Body of pancreas (tissue), 4 donors: ENCODE measurements around the gene RIMBP2. TPM values are rescaled to one million over a fixed set of nuclear protein-coding genes. Genes with fewer than 3 reads are reported as not detected.

Experiments
- ATAC-seq: fragments of 150-250 bp; one replicate; pipeline ENCODE4 v1.9.1; 2016
- DNase-seq, 4 donors: peaks; one replicate each; pipeline ENCODE4 v3.0.0-alpha.2; 2019
- H3K27ac ChIP-seq, 4 donors: fragments of 200-600 bp; sonication (generic); 1 replicate in 3 of 4; 2 replicates in 1 of 4; pipeline versions ENCODE4 v1.5.1 to v1.6.1; 2016 to 2019; ENCODE audit warnings: mild to moderate bottlenecking in 1 of 4, mixed read lengths in 1 of 4, moderate library complexity in 1 of 4
- H3K27me3 ChIP-seq, 2 donors: fragments of 200-600 bp; sonication (generic); one replicate each; pipeline ENCODE4 v1.6.0; 2016; ENCODE audit warnings: mild to moderate bottlenecking in 1 of 2
- H3K36me3 ChIP-seq, 2 donors: fragments of 200-600 bp; sonication (generic); replicated peaks in 1 of 2; 2 replicates each; pipeline ENCODE4 v1.5.1; 2016; ENCODE audit warnings: low read depth in 2 of 2; ENCODE audit not compliant: insufficient read depth in 1 of 2
- H3K4me1 ChIP-seq: fragments of 200-600 bp; sonication (generic); one replicate; pipeline ENCODE4 v1.6.0; 2016
- H3K4me3 ChIP-seq, 2 donors: fragments of 200-600 bp; sonication (generic); 1 replicate in 1 of 2; 2 replicates in 1 of 2; pipeline ENCODE4 v1.5.1; 2016 to 2019
- H3K9me3 ChIP-seq, 3 donors: fragments of 200-600 bp; sonication (generic); 1 replicate in 2 of 3; 2 replicates in 1 of 3; pipeline ENCODE4 v1.5.1; 2016
- CTCF ChIP-seq, 7 experiments: fragments of 450-650 bp in 4 of 7; fragments of 200-600 bp in 3 of 7; sonication (generic) in 3 of 7; IDR thresholded peaks; one replicate each; pipeline ENCODE4 v1.5.1; 2016 to 2019; ENCODE audit warnings: antibody characterized with exemption in 7 of 7
- POLR2A ChIP-seq, 3 donors: fragments of 450-650 bp; IDR thresholded peaks; one replicate each; pipeline ENCODE4 v1.6.1; 2016; ENCODE audit warnings: antibody characterized with exemption in 3 of 3, mild to moderate bottlenecking in 2 of 3
- WGBS, 2 donors: methylation state at CpG; one replicate each; pipeline ENCODE4 v1.1.5; 2017; 5-methylcytosine and 5-hydroxymethylcytosine counted together
- intact Hi-C: fragments of 100-400 bp; cut with DNase I; formaldehyde crosslinking; loops from one replicate; pipeline ENCODE4 v1.15.1; 2023
- total RNA-seq, 2 donors: library from RNA; depleted of rRNA; stranded (reverse); fragments of >200 nt; gene quantifications; one replicate each; pipeline ENCODE4 v1.1.0, GENCODE V29; 2016

The RIMBP2 gene
- total RNA-seq, 2 donors from 2014 or later, result 7.3 to 27.4 TPM

GRCh38 chr12:130438711-130439110 is 277.4 kb downstream of the RIMBP2 start:
- Histone ChIP-seq H3K9me3 (no peaks in the 10 kb centered on the region), H3K4me3 (no peak overlapping the region), H3K27me3 (no peaks in the 10 kb centered on the region), H3K36me3 (no peaks in the 10 kb centered on the region), H3K27ac (no peak overlapping the region), H3K4me1 (no peaks in the 10 kb centered on the region)
- WGBS, 2 donors, result 81% methylated on average over 13 of the region's 13 CpGs
- no peak for TF ChIP-seq CTCF (IDR thresholded peaks at IDR 0.05)
- no peak for TF ChIP-seq POLR2A (IDR thresholded peaks at IDR 0.05)
- DNase-seq, result no peak
- intact Hi-C loops, result no loop called here
- no peak for ATAC-seq

- Histone ChIP-seq H3K9me3 (no peaks in the 10 kb centered on the region), H3K27me3 (no peaks in the 10 kb centered on the region), H3K27ac (no peak overlapping the region), H3K4me3 (no peak overlapping the region), H3K36me3 (no peaks in the 10 kb centered on the region), H3K4me1 (no peaks in the 10 kb centered on the region)
- intact Hi-C loops, result no loop called here
- WGBS, 2 donors, result 83 to 88% methylated on average over 15 to 19 of the region's 19 CpGs
- DNase-seq (no peak), ATAC-seq (no peak)
- TF ChIP-seq CTCF (IDR thresholded peaks at IDR 0.05) (no peak), POLR2A (IDR thresholded peaks at IDR 0.05) (no peak)
Observed at GRCh38 chr12:130438243-130438620, 277.9 kb downstream of the RIMBP2 start.

GRCh38 chr12:130437555-130438242 is 278.4 kb downstream of the RIMBP2 start:
- Histone ChIP-seq H3K4me3 (no peak overlapping the region), H3K9me3 (no peaks in the 10 kb centered on the region), H3K27me3 (no peaks in the 10 kb centered on the region), H3K4me1 (no peaks in the 10 kb centered on the region), H3K36me3 (no peaks in the 10 kb centered on the region), H3K27ac (no peak overlapping the region)
- WGBS, 2 donors, result 81 to 90% methylated on average over 10 to 16 of the region's 16 CpGs
- no peak for TF ChIP-seq CTCF (IDR thresholded peaks at IDR 0.05)
- TF ChIP-seq POLR2A (IDR thresholded peaks at IDR 0.05), result no peak
- intact Hi-C loops, result no loop called here
- DNase-seq (no peak), ATAC-seq (no peak)

GRCh38 chr12:130436741-130437501 is 279.2 kb downstream of the RIMBP2 start:
- no peak overlapping the region for H3K27ac ChIP-seq
- H3K4me3 ChIP-seq, result no peak overlapping the region
- TF ChIP-seq CTCF (IDR thresholded peaks at IDR 0.05), result no peak
- TF ChIP-seq POLR2A (IDR thresholded peaks at IDR 0.05), result no peak
- no peaks in the 10 kb centered on the region for H3K9me3 ChIP-seq
- no peaks in the 10 kb centered on the region for H3K36me3 ChIP-seq
- ATAC-seq (no peak), DNase-seq (no peak)
- intact Hi-C loops, result no loop called here
- no peaks in the 10 kb centered on the region for H3K4me1 ChIP-seq
- 89 to 96% methylated on average over 5 to 43 of the region's 47 CpGs for WGBS, 2 donors
- no peaks in the 10 kb centered on the region for H3K27me3 ChIP-seq
